GM19395 (cell line): Measurements from ENCODE around the gene RPL15.
"Not testable (repeated sequence)": the region's sequence is repeated elsewhere in the genome, so short reads cannot be mapped to it uniquely, and the experiment has no call there.

Experiments used
- ATAC-seq: cut with Tn5 transposase; IDR thresholded peaks from one replicate; pipeline ENCODE4 v1.9.1; 2021; ENCODE audit warnings: mild to moderate bottlenecking, moderate library complexity; ENCODE audit not compliant: unreplicated experiment

RPL15 gene

GRCh38 chr3:23916886-23917678 lies at the start of gene RPL15, which contains the start of gene NKIRAS1:
Gene RPL15 (plus strand): TSS chr3:23917132. CDS start chr3:23917860, 728 bp downstream.
Gene NKIRAS1 (minus strand): TSS chr3:23916990. CDS start chr3:23910904, 6,086 bp downstream.
- ATAC-seq = peak; percentile 91

- ATAC-seq = no peak
Measured at GRCh38 chr3:23867400-23867799, 49.5 kb upstream of the RPL15 start.

- no peak for ATAC-seq
Measured at GRCh38 chr3:23867838-23868237, 49.1 kb upstream of the RPL15 start.

GRCh38 chr3:23869977-23870662 lies 46.8 kb upstream of the RPL15 start:
- ATAC-seq = no peak

- ATAC-seq = not testable (repeated sequence)
Measured at GRCh38 chr3:23870663-23871043, 46.3 kb upstream of the RPL15 start.

- ATAC-seq = not testable (repeated sequence)
Measured at GRCh38 chr3:23871361-23871760, 45.6 kb upstream of the RPL15 start.

- ATAC-seq = no peak
Measured at GRCh38 chr3:23872330-23872729, 44.6 kb upstream of the RPL15 start.

GRCh38 chr3:23873941-23874340 lies 43.0 kb upstream of the RPL15 start:
- ATAC-seq = no peak

- no peak for ATAC-seq
Measured at GRCh38 chr3:23874359-23875112, 42.4 kb upstream of the RPL15 start.

GRCh38 chr3:23875113-23875725 lies 41.7 kb upstream of the RPL15 start:
- no peak for ATAC-seq

GRCh38 chr3:23876923-23877322 lies 40.0 kb upstream of the RPL15 start:
- ATAC-seq = no peak

- no peak for ATAC-seq
Measured at GRCh38 chr3:23877329-23877980, 39.5 kb upstream of the RPL15 start.

- ATAC-seq = no peak
Measured at GRCh38 chr3:23879485-23879884, 37.4 kb upstream of the RPL15 start.

- no peak for ATAC-seq
Measured at GRCh38 chr3:23880703-23881339, 36.1 kb upstream of the RPL15 start.

- not testable (repeated sequence) for ATAC-seq
Measured at GRCh38 chr3:23881993-23882392, 34.9 kb upstream of the RPL15 start.

GRCh38 chr3:23882487-23882918 lies 34.4 kb upstream of the RPL15 start:
- ATAC-seq = no peak

- ATAC-seq = no peak
Measured at GRCh38 chr3:23884481-23884880, 32.5 kb upstream of the RPL15 start.

- no peak for ATAC-seq
Measured at GRCh38 chr3:23885210-23885609, 31.7 kb upstream of the RPL15 start.

- ATAC-seq = no peak
Measured at GRCh38 chr3:23886311-23886710, 30.6 kb upstream of the RPL15 start.
